ENCODE data around the gene TMEM161A.

DNA sequence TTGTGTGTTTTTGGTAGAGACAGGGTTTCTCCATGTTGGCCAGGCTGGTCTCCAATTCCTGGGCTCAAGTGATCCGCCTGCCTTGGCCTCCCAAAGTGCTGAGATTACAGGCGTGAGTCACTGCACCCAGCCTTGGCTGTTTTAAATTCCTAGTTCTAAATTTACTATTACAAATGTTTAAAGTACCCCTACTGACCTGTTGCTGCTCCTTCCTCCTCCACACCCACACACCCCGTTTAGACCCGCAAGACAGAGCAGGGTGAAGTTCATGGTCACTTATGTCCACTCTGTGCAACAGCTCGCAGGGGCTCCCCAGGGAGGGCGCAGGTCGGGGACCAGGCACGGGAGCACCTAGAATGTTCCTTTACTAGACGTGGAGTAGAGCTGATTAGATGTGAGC is 28.7 kb downstream of the TMEM161A start:
- TF ChIP-seq, protein P1, sequence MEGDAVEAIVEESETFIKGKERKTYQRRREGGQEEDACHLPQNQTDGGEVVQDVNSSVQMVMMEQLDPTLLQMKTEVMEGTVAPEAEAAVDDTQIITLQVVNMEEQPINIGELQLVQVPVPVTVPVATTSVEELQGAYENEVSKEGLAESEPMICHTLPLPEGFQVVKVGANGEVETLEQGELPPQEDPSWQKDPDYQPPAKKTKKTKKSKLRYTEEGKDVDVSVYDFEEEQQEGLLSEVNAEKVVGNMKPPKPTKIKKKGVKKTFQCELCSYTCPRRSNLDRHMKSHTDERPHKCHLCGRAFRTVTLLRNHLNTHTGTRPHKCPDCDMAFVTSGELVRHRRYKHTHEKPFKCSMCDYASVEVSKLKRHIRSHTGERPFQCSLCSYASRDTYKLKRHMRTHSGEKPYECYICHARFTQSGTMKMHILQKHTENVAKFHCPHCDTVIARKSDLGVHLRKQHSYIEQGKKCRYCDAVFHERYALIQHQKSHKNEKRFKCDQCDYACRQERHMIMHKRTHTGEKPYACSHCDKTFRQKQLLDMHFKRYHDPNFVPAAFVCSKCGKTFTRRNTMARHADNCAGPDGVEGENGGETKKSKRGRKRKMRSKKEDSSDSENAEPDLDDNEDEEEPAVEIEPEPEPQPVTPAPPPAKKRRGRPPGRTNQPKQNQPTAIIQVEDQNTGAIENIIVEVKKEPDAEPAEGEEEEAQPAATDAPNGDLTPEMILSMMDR (IDR thresholded peaks at IDR 0.05; ENCODE audit: poor library complexity, severe bottlenecking) = no peak
- TF ChIP-seq POLR2AphosphoS5 (IDR thresholded peaks at IDR 0.05) = no peak
- TF ChIP-seq, protein P2, sequence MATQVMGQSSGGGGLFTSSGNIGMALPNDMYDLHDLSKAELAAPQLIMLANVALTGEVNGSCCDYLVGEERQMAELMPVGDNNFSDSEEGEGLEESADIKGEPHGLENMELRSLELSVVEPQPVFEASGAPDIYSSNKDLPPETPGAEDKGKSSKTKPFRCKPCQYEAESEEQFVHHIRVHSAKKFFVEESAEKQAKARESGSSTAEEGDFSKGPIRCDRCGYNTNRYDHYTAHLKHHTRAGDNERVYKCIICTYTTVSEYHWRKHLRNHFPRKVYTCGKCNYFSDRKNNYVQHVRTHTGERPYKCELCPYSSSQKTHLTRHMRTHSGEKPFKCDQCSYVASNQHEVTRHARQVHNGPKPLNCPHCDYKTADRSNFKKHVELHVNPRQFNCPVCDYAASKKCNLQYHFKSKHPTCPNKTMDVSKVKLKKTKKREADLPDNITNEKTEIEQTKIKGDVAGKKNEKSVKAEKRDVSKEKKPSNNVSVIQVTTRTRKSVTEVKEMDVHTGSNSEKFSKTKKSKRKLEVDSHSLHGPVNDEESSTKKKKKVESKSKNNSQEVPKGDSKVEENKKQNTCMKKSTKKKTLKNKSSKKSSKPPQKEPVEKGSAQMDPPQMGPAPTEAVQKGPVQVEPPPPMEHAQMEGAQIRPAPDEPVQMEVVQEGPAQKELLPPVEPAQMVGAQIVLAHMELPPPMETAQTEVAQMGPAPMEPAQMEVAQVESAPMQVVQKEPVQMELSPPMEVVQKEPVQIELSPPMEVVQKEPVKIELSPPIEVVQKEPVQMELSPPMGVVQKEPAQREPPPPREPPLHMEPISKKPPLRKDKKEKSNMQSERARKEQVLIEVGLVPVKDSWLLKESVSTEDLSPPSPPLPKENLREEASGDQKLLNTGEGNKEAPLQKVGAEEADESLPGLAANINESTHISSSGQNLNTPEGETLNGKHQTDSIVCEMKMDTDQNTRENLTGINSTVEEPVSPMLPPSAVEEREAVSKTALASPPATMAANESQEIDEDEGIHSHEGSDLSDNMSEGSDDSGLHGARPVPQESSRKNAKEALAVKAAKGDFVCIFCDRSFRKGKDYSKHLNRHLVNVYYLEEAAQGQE (IDR thresholded peaks at IDR 0.05; ENCODE audit: borderline replicate concordance) = no peak
- no peak for TF ChIP-seq EP300 (conservative IDR thresholded peaks at IDR 0.05; ENCODE audit: poor library complexity, severe bottlenecking)
- no peak for TF ChIP-seq TAF1 (IDR thresholded peaks at IDR 0.05; ENCODE audit: low read depth)

All from neural cell (in vitro differentiated cells).